ENCODE results near the gene BCHE.

The BCHE gene

GRCh38 chr3:165749241-165749640, 88.0 kb downstream of the BCHE start:
- H3K4me3 ChIP-seq (ENCODE audit: low read depth in 1 of 2, low read length in 2 of 2), result no peak overlapping the region
- H3K9ac ChIP-seq (ENCODE audit: low read length), result no peak overlapping the region
- no peaks in the 10 kb centered on the region for H3K9me3 ChIP-seq (ENCODE audit: low read length)
- no peaks in the 10 kb centered on the region for H3K27me3 ChIP-seq (ENCODE audit: control insufficient read depth in 1 of 2, insufficient read depth in 2 of 2, low read length in 2 of 2)
- no peaks in the 10 kb centered on the region for H3K36me3 ChIP-seq (ENCODE audit: insufficient read depth, low read length)
- H3K4me1 ChIP-seq (ENCODE audit: insufficient read depth, low read length), result peaks cover 18% of the 10 kb centered on the region
- H3K27ac ChIP-seq (ENCODE audit: low read depth, low read length), result no peak overlapping the region

- Histone ChIP-seq H3K27ac (ENCODE audit: low read depth, low read length) (peak overlapping the region; percentile 45), H3K9me3 (ENCODE audit: low read length) (no peaks in the 10 kb centered on the region), H3K9ac (ENCODE audit: low read length) (no peak overlapping the region), H3K4me3 (ENCODE audit: low read depth in 1 of 2, low read length in 2 of 2) (no peak overlapping the region), H3K27me3 (ENCODE audit: control insufficient read depth in 1 of 2, insufficient read depth in 2 of 2, low read length in 2 of 2) (no peaks in the 10 kb centered on the region), H3K36me3 (ENCODE audit: insufficient read depth, low read length) (no peaks in the 10 kb centered on the region), H3K4me1 (ENCODE audit: insufficient read depth, low read length) (peaks cover 10% of the 10 kb centered on the region)
Observed at GRCh38 chr3:165748094-165748493, 89.1 kb downstream of the BCHE start.

GRCh38 chr3:165746874-165747273, 90.3 kb downstream of the BCHE start:
- Histone ChIP-seq H3K36me3 (ENCODE audit: insufficient read depth, low read length) (no peaks in the 10 kb centered on the region), H3K9me3 (ENCODE audit: low read length) (no peaks in the 10 kb centered on the region), H3K4me3 (ENCODE audit: low read depth in 1 of 2, low read length in 2 of 2) (no peak overlapping the region), H3K4me1 (ENCODE audit: insufficient read depth, low read length) (peaks cover 4% of the 10 kb centered on the region), H3K27me3 (ENCODE audit: control insufficient read depth in 1 of 2, insufficient read depth in 2 of 2, low read length in 2 of 2) (no peaks in the 10 kb centered on the region), H3K27ac (ENCODE audit: low read depth, low read length) (no peak overlapping the region), H3K9ac (ENCODE audit: low read length) (no peak overlapping the region)

GRCh38 chr3:165744025-165744424, 93.2 kb downstream of the BCHE start:
- no peaks in the 10 kb centered on the region for H3K9me3 ChIP-seq (ENCODE audit: low read length)
- H3K9ac ChIP-seq (ENCODE audit: low read length), result no peak overlapping the region
- no peaks in the 10 kb centered on the region for H3K36me3 ChIP-seq (ENCODE audit: insufficient read depth, low read length)
- H3K27ac ChIP-seq (ENCODE audit: low read depth, low read length), result no peak overlapping the region
- no peaks in the 10 kb centered on the region for H3K27me3 ChIP-seq (ENCODE audit: control insufficient read depth in 1 of 2, insufficient read depth in 2 of 2, low read length in 2 of 2)
- H3K4me3 ChIP-seq (ENCODE audit: low read depth in 1 of 2, low read length in 2 of 2), result no peak overlapping the region
- H3K4me1 ChIP-seq (ENCODE audit: insufficient read depth, low read length), result peaks cover 3% of the 10 kb centered on the region

- Histone ChIP-seq H3K27me3 (ENCODE audit: control insufficient read depth in 1 of 2, insufficient read depth in 2 of 2, low read length in 2 of 2) (no peaks in the 10 kb centered on the region), H3K9ac (ENCODE audit: low read length) (no peak overlapping the region), H3K4me3 (ENCODE audit: low read depth in 1 of 2, low read length in 2 of 2) (no peak overlapping the region), H3K9me3 (ENCODE audit: low read length) (no peaks in the 10 kb centered on the region), H3K4me1 (ENCODE audit: insufficient read depth, low read length) (no peaks in the 10 kb centered on the region), H3K27ac (ENCODE audit: low read depth, low read length) (no peak overlapping the region), H3K36me3 (ENCODE audit: insufficient read depth, low read length) (no peaks in the 10 kb centered on the region)
Observed at GRCh38 chr3:165742351-165742750, 94.9 kb downstream of the BCHE start.

- Histone ChIP-seq H3K9ac (ENCODE audit: low read length) (no peak overlapping the region), H3K27ac (ENCODE audit: low read depth, low read length) (no peak overlapping the region), H3K4me3 (ENCODE audit: low read depth in 1 of 2, low read length in 2 of 2) (no peak overlapping the region), H3K27me3 (ENCODE audit: control insufficient read depth in 1 of 2, insufficient read depth in 2 of 2, low read length in 2 of 2) (no peaks in the 10 kb centered on the region), H3K4me1 (ENCODE audit: insufficient read depth, low read length) (no peaks in the 10 kb centered on the region), H3K9me3 (ENCODE audit: low read length) (no peaks in the 10 kb centered on the region), H3K36me3 (ENCODE audit: insufficient read depth, low read length) (no peaks in the 10 kb centered on the region)
Observed at GRCh38 chr3:165729756-165730155, 107.5 kb downstream of the BCHE start.

GRCh38 chr3:165728924-165729323, 108.3 kb downstream of the BCHE start:
- Histone ChIP-seq H3K4me1 (ENCODE audit: insufficient read depth, low read length) (no peaks in the 10 kb centered on the region), H3K9me3 (ENCODE audit: low read length) (no peaks in the 10 kb centered on the region), H3K9ac (ENCODE audit: low read length) (no peak overlapping the region), H3K27me3 (ENCODE audit: control insufficient read depth in 1 of 2, insufficient read depth in 2 of 2, low read length in 2 of 2) (no peaks in the 10 kb centered on the region), H3K36me3 (ENCODE audit: insufficient read depth, low read length) (no peaks in the 10 kb centered on the region), H3K27ac (ENCODE audit: low read depth, low read length) (no peak overlapping the region), H3K4me3 (ENCODE audit: low read depth in 1 of 2, low read length in 2 of 2) (no peak overlapping the region)

GRCh38 chr3:165725296-165725695, 111.9 kb downstream of the BCHE start:
- H3K27me3 ChIP-seq (ENCODE audit: control insufficient read depth in 1 of 2, insufficient read depth in 2 of 2, low read length in 2 of 2), result no peaks in the 10 kb centered on the region
- no peaks in the 10 kb centered on the region for H3K36me3 ChIP-seq (ENCODE audit: insufficient read depth, low read length)
- no peaks in the 10 kb centered on the region for H3K9me3 ChIP-seq (ENCODE audit: low read length)
- no peak overlapping the region for H3K4me3 ChIP-seq (ENCODE audit: low read depth in 1 of 2, low read length in 2 of 2)
- no peak overlapping the region for H3K9ac ChIP-seq (ENCODE audit: low read length)
- no peaks in the 10 kb centered on the region for H3K4me1 ChIP-seq (ENCODE audit: insufficient read depth, low read length)
- H3K27ac ChIP-seq (ENCODE audit: low read depth, low read length), result no peak overlapping the region
